SU-DHL-6 (cell line): ENCODE measurements around the gene LSM14B.

Source experiments
- EZH2phosphoT487 ChIP-seq: fragments of 200-600 bp; sonication (generic), shearing (Covaris generic); conservative IDR thresholded peaks from 2 replicates; pipeline ENCODE4 v1.6.1; 2018; ENCODE audit warnings: mild to moderate bottlenecking, antibody characterized with exemption, low read length, moderate library complexity, mixed read lengths
- TF ChIP-seq, protein P1 (sequence below): fragments of 200-600 bp; sonication (generic); IDR thresholded peaks from one replicate; pipeline ENCODE4 v1.5.1; 2017; ENCODE audit warnings: antibody characterized with exemption, mild to moderate bottlenecking, low read length, moderate library complexity; ENCODE audit not compliant: insufficient read depth, poor library complexity, severe bottlenecking

DNA sequence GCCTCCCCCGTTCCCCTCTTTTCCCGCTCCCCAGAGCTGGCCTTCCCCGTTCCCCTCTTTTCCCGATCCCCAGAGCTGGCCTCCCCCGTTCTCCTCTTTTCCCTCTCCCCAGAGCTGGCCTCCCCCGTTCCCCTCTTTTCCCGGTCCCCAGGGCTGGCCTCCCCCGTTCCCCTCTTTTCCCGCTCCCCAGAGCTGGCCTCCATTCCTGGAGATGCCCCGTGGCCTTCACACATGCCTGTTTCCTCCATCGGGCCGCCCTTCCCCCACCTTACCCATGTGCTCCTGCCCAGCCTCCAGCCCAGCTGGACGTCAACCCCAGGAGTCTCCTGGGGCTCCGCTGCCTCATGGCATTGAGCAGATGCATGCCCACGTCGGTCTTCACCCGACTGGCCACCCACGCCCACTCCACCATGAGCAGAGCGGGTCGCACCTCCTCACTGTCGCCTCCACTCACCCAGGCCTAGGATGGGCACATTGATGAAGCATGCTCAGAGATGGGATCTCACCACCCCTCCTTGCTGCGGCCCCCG lies 29.6 kb downstream of the LSM14B start:
- TF ChIP-seq, protein P1, sequence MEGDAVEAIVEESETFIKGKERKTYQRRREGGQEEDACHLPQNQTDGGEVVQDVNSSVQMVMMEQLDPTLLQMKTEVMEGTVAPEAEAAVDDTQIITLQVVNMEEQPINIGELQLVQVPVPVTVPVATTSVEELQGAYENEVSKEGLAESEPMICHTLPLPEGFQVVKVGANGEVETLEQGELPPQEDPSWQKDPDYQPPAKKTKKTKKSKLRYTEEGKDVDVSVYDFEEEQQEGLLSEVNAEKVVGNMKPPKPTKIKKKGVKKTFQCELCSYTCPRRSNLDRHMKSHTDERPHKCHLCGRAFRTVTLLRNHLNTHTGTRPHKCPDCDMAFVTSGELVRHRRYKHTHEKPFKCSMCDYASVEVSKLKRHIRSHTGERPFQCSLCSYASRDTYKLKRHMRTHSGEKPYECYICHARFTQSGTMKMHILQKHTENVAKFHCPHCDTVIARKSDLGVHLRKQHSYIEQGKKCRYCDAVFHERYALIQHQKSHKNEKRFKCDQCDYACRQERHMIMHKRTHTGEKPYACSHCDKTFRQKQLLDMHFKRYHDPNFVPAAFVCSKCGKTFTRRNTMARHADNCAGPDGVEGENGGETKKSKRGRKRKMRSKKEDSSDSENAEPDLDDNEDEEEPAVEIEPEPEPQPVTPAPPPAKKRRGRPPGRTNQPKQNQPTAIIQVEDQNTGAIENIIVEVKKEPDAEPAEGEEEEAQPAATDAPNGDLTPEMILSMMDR, result no peak
- no peak for TF ChIP-seq EZH2phosphoT487
